HG03108 (cell line): ENCODE results near the gene THG1L.
"Not testable (repeated sequence)": the region's sequence is repeated elsewhere in the genome, so short reads cannot be mapped to it uniquely, and the experiment has no call there.

Source experiments
- ATAC-seq: cut with Tn5 transposase; IDR thresholded peaks from one replicate; pipeline ENCODE4 v1.9.1; 2021; ENCODE audit warnings: moderate library complexity; ENCODE audit not compliant: unreplicated experiment

Gene THG1L

DNA sequence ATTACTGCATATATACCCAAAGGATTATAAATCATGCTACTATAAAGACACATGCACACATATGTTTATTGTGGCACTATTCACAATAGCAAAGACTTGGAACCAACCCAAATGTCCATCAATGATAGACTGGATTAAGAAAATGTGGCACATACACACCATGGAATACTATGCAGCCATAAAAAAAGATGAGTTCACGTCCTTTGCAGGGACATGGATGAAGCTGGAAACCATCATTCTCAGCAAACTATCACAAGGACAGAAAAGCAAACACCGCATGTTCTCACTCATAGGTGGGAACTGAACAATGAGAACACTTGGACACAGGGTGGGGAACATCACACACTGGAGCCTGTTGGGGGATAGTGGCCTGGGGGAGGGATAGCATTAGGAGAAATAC is 4.6 kb upstream of the THG1L start:
- ATAC-seq: not testable (repeated sequence)

DNA sequence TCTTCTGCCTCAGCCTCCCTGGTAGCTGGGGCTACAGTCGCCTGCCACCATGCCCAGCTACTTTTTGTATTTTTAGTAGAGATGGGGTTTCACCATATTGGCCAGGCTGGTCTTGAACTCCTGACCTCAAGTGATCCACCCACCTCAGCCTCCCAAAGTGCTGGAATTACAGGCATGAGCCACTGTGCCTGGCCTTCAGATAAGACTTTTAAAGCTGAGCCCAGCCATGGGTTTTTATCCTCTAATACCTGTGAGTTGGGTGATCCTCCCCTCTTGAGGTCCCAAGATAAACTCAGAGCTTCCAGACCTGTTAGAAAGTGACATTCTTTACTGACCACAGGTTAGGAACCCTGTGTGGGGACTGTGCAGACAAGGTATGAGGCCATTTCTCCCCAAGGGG is 3.4 kb upstream of the THG1L start:
- ATAC-seq: not testable (repeated sequence)

DNA sequence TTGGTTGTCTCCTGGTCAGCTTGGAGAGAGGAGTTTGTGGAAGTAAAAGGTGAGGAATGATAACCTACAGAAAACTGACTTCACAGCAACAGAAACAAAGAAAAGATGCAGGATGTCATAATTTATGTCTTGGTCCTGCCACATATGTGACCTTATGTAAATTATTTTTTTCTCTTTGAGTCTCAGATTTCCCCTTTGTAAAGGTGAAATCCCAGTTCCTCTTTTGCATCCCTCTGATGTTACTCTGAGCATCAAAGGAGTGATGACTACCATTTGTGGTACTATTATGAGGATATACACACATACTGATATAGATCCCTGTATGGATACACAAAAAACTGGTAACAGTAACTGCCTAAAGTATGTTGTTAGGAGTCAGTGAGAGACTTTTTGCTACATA is 1.4 kb upstream of the THG1L start:
- ATAC-seq: peak; percentile 64

DNA sequence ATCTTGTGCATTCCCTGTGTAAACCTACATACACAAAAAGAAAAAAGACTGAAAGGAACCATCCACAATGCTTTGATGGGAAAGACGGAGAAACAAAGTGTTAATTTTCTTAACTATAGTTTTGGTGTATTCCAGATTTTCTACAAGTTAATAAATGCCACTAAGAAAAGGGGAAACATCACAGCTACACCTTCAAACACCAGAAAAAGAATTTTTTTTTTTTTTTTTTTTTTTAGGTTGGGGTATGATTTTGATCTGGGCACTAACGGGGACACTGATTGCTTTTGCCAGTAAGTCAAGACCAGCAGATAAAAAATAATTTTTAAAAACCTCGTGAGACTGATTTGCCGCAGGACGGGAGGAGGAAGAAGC is 334 bp upstream of the THG1L start:
- no peak for ATAC-seq

DNA sequence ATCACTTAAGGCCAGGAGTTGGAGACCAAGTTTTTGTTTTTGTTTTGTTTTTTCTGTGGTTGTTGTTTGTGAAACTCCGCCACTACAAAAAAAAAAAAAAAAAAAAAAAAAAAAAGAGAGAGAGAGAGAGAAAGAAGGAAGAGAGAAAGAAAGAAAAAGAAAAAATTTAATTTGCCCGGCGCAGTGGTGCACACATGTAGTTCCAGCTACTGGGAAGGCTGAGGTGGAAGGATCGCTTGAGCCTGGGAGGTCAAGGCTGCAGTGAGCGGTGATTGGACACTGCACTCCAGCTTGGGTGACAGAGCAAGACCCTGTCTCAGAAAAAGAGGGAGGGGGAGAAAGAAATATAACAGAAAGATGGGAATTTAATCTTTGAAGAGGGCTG is 902 bp downstream of the THG1L start:
- ATAC-seq: no peak

DNA sequence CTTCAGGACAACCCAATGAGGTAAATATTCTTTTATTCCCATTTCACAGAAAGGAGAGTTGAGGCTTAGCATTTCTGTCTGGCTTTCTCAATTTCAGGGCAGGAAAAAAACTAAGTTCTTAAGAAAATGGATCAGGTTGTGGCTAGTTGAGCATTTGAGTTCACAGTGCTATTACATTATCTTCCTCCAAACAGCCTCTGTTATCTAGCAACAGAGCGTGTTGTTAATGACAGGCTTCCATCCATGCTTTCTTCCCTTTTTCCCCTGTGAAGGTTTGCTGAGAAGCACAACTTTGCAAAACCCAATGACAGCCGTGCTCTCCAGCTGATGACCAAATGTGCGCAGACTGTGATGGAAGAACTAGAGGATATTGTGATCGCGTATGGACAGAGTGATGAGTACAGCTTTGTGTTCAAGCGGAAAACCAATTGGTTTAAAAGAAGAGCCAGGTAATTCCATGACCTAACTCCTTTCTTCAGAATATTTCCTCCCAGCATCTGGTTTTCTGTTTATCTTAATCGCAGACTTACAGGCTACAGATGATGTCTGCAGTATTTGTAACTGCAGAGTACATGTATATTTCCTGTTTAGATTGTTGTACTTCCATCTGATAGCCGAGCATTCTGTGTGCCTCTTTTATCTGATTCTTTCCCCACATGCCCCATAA is 1.5 kb downstream of the THG1L start:
- no peak for ATAC-seq

GRCh38 chr5:157734436-157734835 is 3.2 kb downstream of the THG1L start:
- ATAC-seq: no peak

GRCh38 chr5:157735991-157736390 is 4.8 kb downstream of the THG1L start:
- no peak for ATAC-seq

- ATAC-seq: no peak
Measured at GRCh38 chr5:157739388-157740228, 8.4 kb downstream of the THG1L start.

DNA sequence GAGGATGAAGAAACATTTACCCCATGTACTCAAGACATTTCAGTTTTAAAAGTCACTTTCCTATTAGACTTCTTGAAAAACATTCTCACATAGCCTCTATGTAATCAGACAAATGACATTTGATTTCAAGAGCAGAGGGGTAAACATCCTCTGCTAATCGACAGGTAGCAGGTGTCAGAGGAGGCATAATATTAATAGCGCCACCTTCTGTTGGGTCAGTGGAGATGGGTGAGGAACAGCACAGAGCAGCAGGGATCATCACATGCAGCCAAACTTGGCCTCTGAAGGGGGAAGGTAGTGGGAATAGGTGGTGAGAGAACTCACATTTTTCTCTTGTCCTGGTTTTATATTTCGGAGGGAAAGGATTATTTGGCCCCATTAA is 9.0 kb downstream of the THG1L start:
- no peak for ATAC-seq

GRCh38 chr5:157741131-157741530 is 9.9 kb downstream of the THG1L start:
- no peak for ATAC-seq

GRCh38 chr5:157743163-157744050 is 12.2 kb downstream of the THG1L start, which contains the start of gene LSM11:
Gene LSM11, plus strand, starts transcription at chr5:157743712. Its CDS starts 39 bp downstream, at chr5:157743751.
- ATAC-seq: peak; percentile 87

DNA sequence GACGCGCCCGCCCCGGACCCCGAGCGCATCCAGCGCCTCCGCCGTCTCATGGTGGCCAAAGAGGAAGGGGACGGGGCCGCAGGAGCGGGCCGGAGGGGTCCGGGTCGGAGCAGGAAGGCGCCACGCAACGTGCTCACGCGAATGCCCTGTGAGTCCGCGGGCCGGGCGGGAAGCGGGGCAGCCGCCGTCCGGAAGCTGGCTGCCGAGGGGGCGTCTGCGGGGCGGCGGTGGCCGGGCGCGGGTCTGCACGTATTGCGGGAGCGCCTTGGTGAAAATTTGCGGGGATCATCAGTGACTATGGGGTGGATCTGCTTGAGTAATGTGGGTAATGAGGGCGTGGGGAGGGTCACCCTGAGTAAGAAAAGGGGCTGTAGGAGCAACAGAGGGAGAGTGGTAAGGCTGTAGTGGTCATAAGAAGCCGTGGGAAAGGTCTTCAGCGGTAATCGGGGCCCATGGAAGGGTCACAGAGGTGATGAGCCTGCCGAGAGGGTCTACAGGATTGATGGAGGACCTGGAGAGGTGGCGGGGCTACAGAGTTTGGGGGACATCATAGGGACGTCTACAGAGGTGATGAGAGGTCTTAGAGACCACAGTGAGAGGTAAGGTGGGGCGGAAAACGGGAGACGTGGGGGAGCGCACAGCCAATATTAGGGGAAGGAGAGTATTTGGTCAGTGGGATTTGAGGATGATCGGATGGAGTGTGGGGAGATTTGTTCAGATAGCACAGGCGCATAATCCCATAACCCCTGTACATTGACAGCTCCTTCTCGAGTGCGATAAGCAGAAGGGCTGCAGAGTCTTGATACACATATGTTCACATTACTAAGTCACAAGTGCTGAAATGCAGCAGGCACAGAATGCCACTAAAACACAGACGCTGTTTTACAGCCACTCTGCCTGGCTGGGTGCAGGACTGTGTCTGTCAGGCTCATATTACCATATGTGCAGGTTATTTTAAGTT is 13.1 kb downstream of the THG1L start:
- peak; percentile 25 for ATAC-seq

GRCh38 chr5:157745041-157745456 is 13.8 kb downstream of the THG1L start:
- ATAC-seq: no peak

GRCh38 chr5:157747173-157747740 is 16.0 kb downstream of the THG1L start:
- no peak for ATAC-seq

GRCh38 chr5:157747766-157748700 is 16.8 kb downstream of the THG1L start:
- no peak for ATAC-seq

- no peak for ATAC-seq
Measured at GRCh38 chr5:157748760-157749461, 17.7 kb downstream of the THG1L start.

DNA sequence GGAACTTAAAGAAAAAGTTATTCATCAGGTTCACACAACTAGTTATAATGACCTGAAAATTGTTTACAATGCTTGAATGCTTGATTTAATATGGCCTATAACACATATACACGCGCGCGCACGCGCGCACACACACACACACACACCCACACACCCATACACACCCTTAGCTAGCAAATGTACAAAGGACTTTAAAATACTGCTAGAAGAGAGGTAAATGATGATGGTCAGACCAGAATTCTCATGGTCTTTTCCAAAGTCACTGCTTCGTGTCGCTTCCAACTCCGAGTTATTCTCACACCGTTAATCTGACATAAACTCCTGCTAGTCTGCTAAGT is 18.2 kb downstream of the THG1L start:
- ATAC-seq: no peak
